ENCODE data around the gene NUDT5. TPM values are rescaled to one million over a fixed set of nuclear protein-coding genes. Genes with fewer than 3 reads are reported as not detected.

Gene NUDT5
- total RNA-seq, 1 donor from 2014 or later, result 51.0 TPM

DNA sequence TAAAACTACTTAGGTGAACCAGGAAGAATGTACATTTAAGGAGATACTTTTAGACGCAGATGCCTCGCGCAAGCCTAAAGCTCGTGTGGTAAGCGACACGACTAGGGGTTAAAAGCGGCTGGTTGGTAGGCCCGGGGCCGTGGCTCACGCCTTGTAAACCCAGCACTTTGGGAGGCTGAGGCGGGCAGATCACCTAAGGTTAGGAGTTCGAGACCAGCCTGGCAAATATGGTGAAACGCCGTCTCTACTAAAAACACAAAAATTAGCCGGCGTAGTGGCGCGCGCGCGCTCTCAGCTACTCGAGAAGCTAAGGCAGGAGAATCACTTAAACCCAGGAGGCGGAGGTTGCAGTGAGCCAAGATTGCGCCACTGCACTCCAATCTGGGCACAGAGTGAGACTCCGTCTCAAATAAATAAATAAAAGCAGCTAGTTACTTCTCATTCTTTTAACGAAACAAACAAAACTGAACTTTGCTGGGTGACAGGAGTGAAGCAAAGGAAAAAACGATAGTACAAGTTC, 879 bp downstream of the NUDT5 start:
- Mint-ChIP-seq H3K4me3 (peak overlapping the region; percentile 86), H3K36me3 (peaks cover 6% of the 10 kb centered on the region), H3K27me3 (ENCODE audit: low read depth) (no peaks in the 10 kb centered on the region), H3K27ac (peak overlapping the region; percentile 95), H3K4me1 (peaks cover 25% of the 10 kb centered on the region), H3K9me3 (no peaks in the 10 kb centered on the region)
- no peak for TF ChIP-seq CTCF (IDR thresholded peaks at IDR 0.05; ENCODE audit: unreplicated experiment)
- peak in 1 of 2 experiments; percentile 42 for DNase-seq (ENCODE audit: low spot score in 2 of 2, unreplicated experiment in 2 of 2)

DNA sequence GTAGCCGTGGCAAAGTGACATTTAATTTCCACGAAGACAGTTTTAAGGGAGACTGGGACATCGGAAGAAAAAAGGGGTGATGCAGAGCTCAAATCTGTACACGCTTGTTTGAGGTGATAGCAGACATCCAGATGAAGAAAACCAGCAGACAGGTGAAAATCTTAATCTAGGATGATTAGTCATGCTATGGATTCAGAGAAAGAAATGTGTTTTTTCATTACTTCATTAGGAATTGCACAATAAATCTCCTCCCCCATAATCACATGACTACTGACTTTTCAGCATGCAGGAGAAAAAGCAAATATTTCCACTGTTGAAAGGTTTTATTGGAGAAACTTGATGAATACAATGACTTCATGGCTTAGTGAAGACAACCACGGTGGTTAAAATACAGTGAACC, 2.5 kb downstream of the NUDT5 start:
- Mint-ChIP-seq H3K27me3 (ENCODE audit: low read depth) (no peaks in the 10 kb centered on the region), H3K9me3 (no peaks in the 10 kb centered on the region), H3K27ac (no peak overlapping the region), H3K4me3 (no peak overlapping the region), H3K36me3 (no peaks in the 10 kb centered on the region), H3K4me1 (peaks cover 23% of the 10 kb centered on the region)
- DNase-seq (ENCODE audit: low spot score in 2 of 2, unreplicated experiment in 2 of 2), result no peak
- no peak for TF ChIP-seq CTCF (IDR thresholded peaks at IDR 0.05; ENCODE audit: unreplicated experiment)

- TF ChIP-seq CTCF (IDR thresholded peaks at IDR 0.05; ENCODE audit: unreplicated experiment), result no peak
- Mint-ChIP-seq H3K27ac (no peak overlapping the region), H3K27me3 (ENCODE audit: low read depth) (no peaks in the 10 kb centered on the region), H3K9me3 (no peaks in the 10 kb centered on the region), H3K4me3 (no peak overlapping the region), H3K36me3 (peaks cover 10% of the 10 kb centered on the region), H3K4me1 (peaks cover 18% of the 10 kb centered on the region)
- DNase-seq (ENCODE audit: low spot score in 2 of 2, unreplicated experiment in 2 of 2), result no peak
Measured at GRCh38 chr10:12191715-12192114, 4.0 kb downstream of the NUDT5 start.

GRCh38 chr10:12189426-12189825, 6.3 kb downstream of the NUDT5 start:
- Mint-ChIP-seq H3K36me3 (peaks cover 19% of the 10 kb centered on the region), H3K27me3 (ENCODE audit: low read depth) (no peaks in the 10 kb centered on the region), H3K27ac (no peak overlapping the region), H3K4me1 (peaks cover 7% of the 10 kb centered on the region), H3K4me3 (no peak overlapping the region), H3K9me3 (no peaks in the 10 kb centered on the region)
- TF ChIP-seq CTCF (IDR thresholded peaks at IDR 0.05; ENCODE audit: unreplicated experiment), result no peak
- no peak for DNase-seq (ENCODE audit: low spot score in 2 of 2, unreplicated experiment in 2 of 2)

DNA sequence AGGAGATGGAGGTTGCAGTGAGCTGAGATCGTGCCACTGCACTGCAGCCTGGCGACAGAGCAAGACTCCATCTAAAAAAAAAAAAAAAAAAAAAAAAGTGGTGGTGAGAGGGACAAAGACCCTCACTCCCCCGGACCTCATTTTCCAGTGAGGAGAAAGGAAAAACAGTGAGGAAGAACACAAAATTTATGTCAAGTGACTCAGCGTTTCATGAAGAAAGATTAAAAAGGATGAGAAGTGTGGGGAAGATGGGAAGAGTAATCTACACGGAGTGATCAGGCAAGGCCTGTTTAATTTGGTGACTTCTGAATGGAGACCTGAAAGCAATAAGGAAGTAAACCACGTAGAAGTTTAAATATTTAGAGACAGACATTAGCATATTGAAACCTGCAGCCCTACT, 7.0 kb downstream of the NUDT5 start:
- H3K4me1 Mint-ChIP-seq, result peaks cover 3% of the 10 kb centered on the region
- no peak for TF ChIP-seq CTCF (IDR thresholded peaks at IDR 0.05; ENCODE audit: unreplicated experiment)
- no peak overlapping the region for H3K4me3 Mint-ChIP-seq
- DNase-seq (ENCODE audit: low spot score in 2 of 2, unreplicated experiment in 2 of 2), result no peak
- H3K27ac Mint-ChIP-seq, result no peak overlapping the region
- H3K9me3 Mint-ChIP-seq, result no peaks in the 10 kb centered on the region
- H3K27me3 Mint-ChIP-seq (ENCODE audit: low read depth), result no peaks in the 10 kb centered on the region
- H3K36me3 Mint-ChIP-seq, result peaks cover 19% of the 10 kb centered on the region
